GM12878 (cell line): ENCODE measurements around the gene HMGXB3. TPM values are rescaled to one million over a fixed set of nuclear protein-coding genes. Genes with fewer than 3 reads are reported as not detected.

Source experiments
- ATAC-seq: fragments of 200-7000 bp; cut with Tn5 transposase; 3 replicates; pipeline ENCODE4 v1.9.1; 2020; ENCODE audit warnings: mild to moderate bottlenecking, moderate library complexity
- BruUV-seq: library from RNA; stranded (reverse); fragments of 400-500 nt; replicated peaks from 2 replicates; lab custom pipeline; 2021; lab: Mats Ljungman, UMichigan
- CTCF ChIA-PET: fragments of 300-600 bp; sonication (Branson Sonifier 250); formaldehyde crosslinking; extraction: SDS; loops from one replicate; lab custom pipeline; 2021; ENCODE audit warnings: inconsistent platforms; lab: Yijun Ruan, JAX
- POLR2A ChIA-PET: fragments of 350-600 bp; formaldehyde crosslinking; extraction: SDS; loops from one replicate; lab custom pipeline; 2021; ENCODE audit warnings: inconsistent platforms; lab: Charles Lee
- RAD21 ChIA-PET: fragments of 300-600 bp; sonication (Branson Sonifier 250); formaldehyde crosslinking; loops from one replicate; lab custom pipeline; 2023; ENCODE audit warnings: antibody characterized with exemption; ENCODE audit not compliant: unreplicated experiment; lab: Charles Lee
- SMC1A ChIA-PET: fragments of 300-600 bp; sonication (Branson Sonifier 250); formaldehyde crosslinking; loops from one replicate; lab custom pipeline; 2023; ENCODE audit not compliant: unreplicated experiment, uncharacterized antibody; lab: Charles Lee
- DNase-seq: peaks from one replicate; pipeline ENCODE4 v3.0.0-alpha.2; 2011; ENCODE audit warnings: low read depth, low spot score
- FAIRE-seq: peaks from 3 replicates; lab custom pipeline; 2011; peaks lifted over from hg19 to GRCh38; lab: Jason Lieb, UNC
- H2AFZ ChIP-seq: 2 replicates; pipeline ENCODE4 v1.6.0; 2011; ENCODE audit warnings: low read depth, low read length, control low read depth; ENCODE audit not compliant: control insufficient read depth
- H3K27ac ChIP-seq: 2 replicates; pipeline ENCODE4 v1.5.1; 2011; ENCODE audit warnings: control low read depth; ENCODE audit not compliant: control insufficient read depth, insufficient read depth
- H3K27me3 ChIP-seq, 2 experiments: replicated peaks in 1 of 2; 2 replicates each; pipeline versions ENCODE4 v1.6.0 to v1.6.1; 2011; ENCODE audit warnings: low read length in 1 of 2; ENCODE audit not compliant: control insufficient read depth in 2 of 2, insufficient read depth in 2 of 2
- H3K36me3 ChIP-seq, 2 experiments: 2 replicates each; pipeline ENCODE4 v1.5.1; 2011; ENCODE audit warnings: low read length in 1 of 2; ENCODE audit not compliant: control insufficient read depth in 2 of 2, insufficient read depth in 2 of 2
- H3K4me1 ChIP-seq: 2 replicates; pipeline ENCODE4 v1.6.1; 2011; ENCODE audit warnings: mild to moderate bottlenecking, low read length, moderate library complexity, mixed read lengths; ENCODE audit not compliant: control insufficient read depth, insufficient read depth
- H3K4me2 ChIP-seq: 2 replicates; pipeline ENCODE4 v1.6.0; 2011; ENCODE audit warnings: control low read depth; ENCODE audit not compliant: control insufficient read depth, insufficient read depth
- H3K4me3 ChIP-seq: fragments of 200-600 bp; sonication (generic); 2 replicates; pipeline ENCODE4 v1.5.1; 2016
- H3K79me2 ChIP-seq: 2 replicates; pipeline ENCODE4 v1.6.0; 2011; ENCODE audit warnings: low read length; ENCODE audit not compliant: control insufficient read depth, insufficient read depth
- H3K9ac ChIP-seq: 2 replicates; pipeline ENCODE4 v1.8.0; 2011; ENCODE audit warnings: low read length, control low read depth, mixed read lengths; ENCODE audit not compliant: control insufficient read depth, insufficient read depth
- H3K9me3 ChIP-seq: replicated peaks from 3 replicates; pipeline ENCODE4 v1.5.1; 2011; ENCODE audit warnings: mild to moderate bottlenecking, low read length; ENCODE audit not compliant: control insufficient read depth, insufficient read depth
- H4K20me1 ChIP-seq: 2 replicates; pipeline ENCODE4 v1.6.0; 2011; ENCODE audit not compliant: control insufficient read depth, insufficient read depth
- HCFC1 ChIP-seq: fragments of 150-350 bp; IDR thresholded peaks from 2 replicates; pipeline ENCODE4 v1.6.1; 2014; ENCODE audit warnings: low read length
- HSF1 ChIP-seq: fragments of 150-350 bp; IDR thresholded peaks from 2 replicates; pipeline ENCODE4 v1.6.1; 2014; ENCODE audit warnings: mild to moderate bottlenecking, low read depth, low read length
- LARP7 ChIP-seq: fragments of 450-650 bp; IDR thresholded peaks from 2 replicates; pipeline ENCODE4 v1.6.1; 2017; ENCODE audit warnings: mild to moderate bottlenecking
- MTA3 ChIP-seq: IDR thresholded peaks from 2 replicates; pipeline ENCODE4 v1.6.1; 2012; ENCODE audit warnings: low read length, inconsistent platforms, borderline replicate concordance
- NFYB ChIP-seq: IDR thresholded peaks from 2 replicates; pipeline ENCODE4 v1.6.1; 2011; ENCODE audit warnings: low read depth, mild to moderate bottlenecking, low read length, improper control_type of control experiment, moderate library complexity; ENCODE audit not compliant: insufficient read depth
- NKRF ChIP-seq: fragments of 450-650 bp; conservative IDR thresholded peaks from 2 replicates; pipeline ENCODE4 v1.6.1; 2017; ENCODE audit warnings: mild to moderate bottlenecking, moderate library complexity
- RUNX3 ChIP-seq: IDR thresholded peaks from 2 replicates; pipeline ENCODE4 v1.6.1; 2012; ENCODE audit warnings: low read length, inconsistent platforms
- TCF3 ChIP-seq: IDR thresholded peaks from 2 replicates; pipeline ENCODE4 v1.6.1; 2012; ENCODE audit warnings: low read depth, mild to moderate bottlenecking, low read length, borderline replicate concordance; ENCODE audit not compliant: insufficient read depth
- YY1 ChIP-seq: IDR thresholded peaks from 2 replicates; pipeline ENCODE4 v1.6.1; 2011; ENCODE audit warnings: low read depth, mild to moderate bottlenecking, low read length
- ZNF622 ChIP-seq: fragments of 450-650 bp; IDR thresholded peaks from 2 replicates; pipeline ENCODE4 v1.6.1; 2017; ENCODE audit warnings: mild to moderate bottlenecking, inconsistent platforms
- ZZZ3 ChIP-seq: IDR thresholded peaks from 2 replicates; pipeline ENCODE4 v1.6.1; 2011; ENCODE audit warnings: low read depth; ENCODE audit not compliant: control insufficient read depth, insufficient read length
- WGBS: methylation state at CpG from one replicate; pipeline ENCODE4 v1.1.6; 2016; ENCODE audit warnings: low lambda C conversion rate; ENCODE audit not compliant: insufficient replicate concordance, insufficient coverage; ENCODE audit errors: missing lambda C conversion rate; 5-methylcytosine and 5-hydroxymethylcytosine counted together
- in situ Hi-C: fragments of 300-500 bp; cut with MboI; formaldehyde crosslinking; loops from 9 replicates; pipeline ENCODE4 v1.14.3; 2018; ENCODE audit warnings: mixed read lengths
- intact Hi-C: fragments of 100-400 bp; cut with micrococcal nuclease; formaldehyde crosslinking; loops from one replicate; pipeline ENCODE4 v1.14.2; 2022; ENCODE audit not compliant: unreplicated experiment
- polyA plus RNA-seq, 11 experiments: library from polyadenylated mRNA; depleted of rRNA in 4 of 11; unstranded in 6 of 11; stranded (reverse) in 5 of 11; fragments of >200 nt; fragmentation: Nextera tagmentation in 4 of 11; fragmentation: Illumina TruSeq in 1 of 11; extraction: Ambion mirVana in 4 of 11; extraction: Trizol in 1 of 11; gene quantifications; 1 replicate in 1 of 11; 2 replicates in 10 of 11; pipeline versions ENCODE4 v1.2.1 to v1.2.3, GENCODE V29; 2011 to 2016; ENCODE audit warnings: inconsistent platforms in 2 of 11, missing spikeins in 2 of 11, low read depth in 1 of 11
- total RNA-seq, 4 experiments: library from RNA; depleted of rRNA in 3 of 4; stranded (reverse); fragments of >200 nt in 3 of 4; fragmentation: Illumina TruSeq in 1 of 4; extraction: Trizol in 1 of 4; gene quantifications; 2 replicates each; pipeline versions ENCODE4 v1.2.1 to v1.2.3, GENCODE V29; 2013 to 2021
- TF ChIP-seq, protein P1 (sequence below): IDR thresholded peaks from 2 replicates; pipeline ENCODE4 v1.6.1; 2011; ENCODE audit warnings: low read depth, low read length, improper control_type of control experiment, borderline replicate concordance
- TF ChIP-seq, protein P2 (sequence below): IDR thresholded peaks from 2 replicates; pipeline ENCODE4 v1.6.1; 2011; ENCODE audit warnings: borderline replicate concordance, low read depth, mild to moderate bottlenecking, moderate library complexity, low read length; ENCODE audit not compliant: insufficient read depth, poor library complexity, severe bottlenecking

HMGXB3 gene
- total and polyA plus RNA-seq, 10 of the 15 experiments (the other 5 are each of a cell fraction or from before 2014, with no cell fraction given), result 1.00 to 42.2 (median 28.1) TPM

- ATAC-seq (no peak), FAIRE-seq (no peak), DNase-seq (no peak)
- Histone ChIP-seq H3K4me3 (no peak overlapping the region), H3K4me1 (peaks cover 12% of the 10 kb centered on the region), H3K79me2 (no peaks in the 10 kb centered on the region), H3K27ac (no peak overlapping the region), H3K36me3 (no peaks in the 10 kb centered on the region), H3K4me2 (no peak overlapping the region), H4K20me1 (no peaks in the 10 kb centered on the region), H3K27me3 (no peaks in the 10 kb centered on the region), H3K9me3 (no peaks in the 10 kb centered on the region), H2AFZ (no peak overlapping the region), H3K9ac (no peak overlapping the region)
- ChIA-PET SMC1A (interaction anchor here (1.2 to 2.7 kb wide), 2 partner anchors 8 to 111 kb away, joined by 4 to 11 read pairs; no protein-coding TSS in a partner anchor), POLR2A (no interaction called here), RAD21 (interaction anchor here (1.5 kb wide), 1 partner anchor 130 kb away, joined by 4 read pairs; no protein-coding TSS in a partner anchor), CTCF (interaction anchor here (1.2 to 3.3 kb wide), 2 partner anchors 27 to 111 kb away, joined by 3 to 45 read pairs; no protein-coding TSS in a partner anchor)
- intact Hi-C loops, result loop anchor here (10.0 kb wide), 1 partner anchor 229 kb away; the partner anchor contains the start of gene PPARGC1B
- BruUV-seq, result no TSS peak
- in situ Hi-C loops, result no loop called here
- 97% methylated on average over 2 of the region's 3 CpGs for WGBS
- TF ChIP-seq, protein P1, sequence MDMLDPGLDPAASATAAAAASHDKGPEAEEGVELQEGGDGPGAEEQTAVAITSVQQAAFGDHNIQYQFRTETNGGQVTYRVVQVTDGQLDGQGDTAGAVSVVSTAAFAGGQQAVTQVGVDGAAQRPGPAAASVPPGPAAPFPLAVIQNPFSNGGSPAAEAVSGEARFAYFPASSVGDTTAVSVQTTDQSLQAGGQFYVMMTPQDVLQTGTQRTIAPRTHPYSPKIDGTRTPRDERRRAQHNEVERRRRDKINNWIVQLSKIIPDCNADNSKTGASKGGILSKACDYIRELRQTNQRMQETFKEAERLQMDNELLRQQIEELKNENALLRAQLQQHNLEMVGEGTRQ, result no peak
- TF ChIP-seq RUNX3 (no peak), YY1 (no peak), ZNF622 (no peak), NFYB (no peak), NKRF (no peak), MTA3 (no peak), LARP7 (no peak), HCFC1 (no peak), ZZZ3 (no peak), HSF1 (no peak), TCF3 (no peak)
- TF ChIP-seq, protein P2, sequence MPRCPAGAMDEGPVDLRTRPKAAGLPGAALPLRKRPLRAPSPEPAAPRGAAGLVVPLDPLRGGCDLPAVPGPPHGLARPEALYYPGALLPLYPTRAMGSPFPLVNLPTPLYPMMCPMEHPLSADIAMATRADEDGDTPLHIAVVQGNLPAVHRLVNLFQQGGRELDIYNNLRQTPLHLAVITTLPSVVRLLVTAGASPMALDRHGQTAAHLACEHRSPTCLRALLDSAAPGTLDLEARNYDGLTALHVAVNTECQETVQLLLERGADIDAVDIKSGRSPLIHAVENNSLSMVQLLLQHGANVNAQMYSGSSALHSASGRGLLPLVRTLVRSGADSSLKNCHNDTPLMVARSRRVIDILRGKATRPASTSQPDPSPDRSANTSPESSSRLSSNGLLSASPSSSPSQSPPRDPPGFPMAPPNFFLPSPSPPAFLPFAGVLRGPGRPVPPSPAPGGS, result no peak
These were observed 36.8 kb upstream of the HMGXB3 start for GRCh38 chr5:149963729-149964128.
